HuH-7.5 (cell line): Measurements from ENCODE around the gene ROR1.

Source experiments
- DNase-seq: peaks from one replicate; pipeline ENCODE4 v3.0.0; 2011; ENCODE audit warnings: low spot score

Gene ROR1

GRCh38 chr1:63859480-63860275 lies 85.9 kb downstream of the ROR1 start:
- no peak for DNase-seq

- DNase-seq: no peak
Observed at GRCh38 chr1:63861052-63861691, 87.4 kb downstream of the ROR1 start.

- no peak for DNase-seq
Observed at GRCh38 chr1:63863145-63863544, 89.3 kb downstream of the ROR1 start.

- DNase-seq: no peak
Observed at GRCh38 chr1:63864224-63864641, 90.4 kb downstream of the ROR1 start.

- DNase-seq: no peak
Observed at GRCh38 chr1:63865561-63865960, 91.7 kb downstream of the ROR1 start.

GRCh38 chr1:63866084-63866483 lies 92.3 kb downstream of the ROR1 start:
- DNase-seq: no peak

- DNase-seq: no peak
Observed at GRCh38 chr1:63867429-63868176, 93.8 kb downstream of the ROR1 start.

GRCh38 chr1:63868268-63868781 lies 94.5 kb downstream of the ROR1 start:
- no peak for DNase-seq

GRCh38 chr1:63870152-63870551 lies 96.3 kb downstream of the ROR1 start:
- DNase-seq: no peak

GRCh38 chr1:63871463-63871862 lies 97.6 kb downstream of the ROR1 start:
- DNase-seq: no peak

GRCh38 chr1:63873751-63874150 lies 99.9 kb downstream of the ROR1 start:
- no peak for DNase-seq

- DNase-seq: no peak
Observed at GRCh38 chr1:63874278-63874880, 100.6 kb downstream of the ROR1 start.

- no peak for DNase-seq
Observed at GRCh38 chr1:63875636-63876035, 101.8 kb downstream of the ROR1 start.

- DNase-seq: no peak
Observed at GRCh38 chr1:63877021-63877767, 103.4 kb downstream of the ROR1 start.

GRCh38 chr1:63877816-63878215 lies 104.0 kb downstream of the ROR1 start:
- DNase-seq: no peak

- no peak for DNase-seq
Observed at GRCh38 chr1:63878932-63879331, 105.1 kb downstream of the ROR1 start.

GRCh38 chr1:63880958-63881576 lies 107.2 kb downstream of the ROR1 start:
- no peak for DNase-seq

GRCh38 chr1:63882048-63882704 lies 108.4 kb downstream of the ROR1 start:
- no peak for DNase-seq

- no peak for DNase-seq
Observed at GRCh38 chr1:63883494-63884235, 109.8 kb downstream of the ROR1 start.

GRCh38 chr1:63884486-63884885 lies 110.7 kb downstream of the ROR1 start:
- no peak for DNase-seq
